Skeletal muscle satellite cell (primary cell): ENCODE data around the gene HNRNPA0.
A peak's percentile ranks its signal among the peaks of the same experiment; 100 is the strongest.
"Not testable (repeated sequence)": the region's sequence is repeated elsewhere in the genome, so short reads cannot be mapped to it uniquely, and the experiment has no call there.

Experiments used
- H3K27me3 ChIP-seq: 2 replicates; pipeline ENCODE4 v1.7.0; 2013; ENCODE audit warnings: low read length; ENCODE audit not compliant: control insufficient read depth, insufficient read depth
- H3K36me3 ChIP-seq: 2 replicates; pipeline ENCODE4 v1.7.0; 2013; ENCODE audit warnings: mild to moderate bottlenecking, control low read depth, low read length; ENCODE audit not compliant: insufficient read depth
- H3K4me1 ChIP-seq: 2 replicates; pipeline ENCODE4 v1.7.0; 2013; ENCODE audit warnings: low read length; ENCODE audit not compliant: control insufficient read depth, insufficient read depth
- H3K4me2 ChIP-seq: 2 replicates; pipeline ENCODE4 v1.7.0; 2013; ENCODE audit warnings: mild to moderate bottlenecking, low read length
- H3K4me3 ChIP-seq: 2 replicates; pipeline ENCODE4 v1.7.0; 2013; ENCODE audit warnings: low read length
- H3K9ac ChIP-seq: 2 replicates; pipeline ENCODE4 v1.7.0; 2013; ENCODE audit warnings: mild to moderate bottlenecking, low read depth, low read length, moderate library complexity
- H3K9me3 ChIP-seq: replicated peaks from 2 replicates; pipeline ENCODE4 v1.7.0; 2013; ENCODE audit warnings: mild to moderate bottlenecking, control low read depth, low read length

Gene HNRNPA0

DNA sequence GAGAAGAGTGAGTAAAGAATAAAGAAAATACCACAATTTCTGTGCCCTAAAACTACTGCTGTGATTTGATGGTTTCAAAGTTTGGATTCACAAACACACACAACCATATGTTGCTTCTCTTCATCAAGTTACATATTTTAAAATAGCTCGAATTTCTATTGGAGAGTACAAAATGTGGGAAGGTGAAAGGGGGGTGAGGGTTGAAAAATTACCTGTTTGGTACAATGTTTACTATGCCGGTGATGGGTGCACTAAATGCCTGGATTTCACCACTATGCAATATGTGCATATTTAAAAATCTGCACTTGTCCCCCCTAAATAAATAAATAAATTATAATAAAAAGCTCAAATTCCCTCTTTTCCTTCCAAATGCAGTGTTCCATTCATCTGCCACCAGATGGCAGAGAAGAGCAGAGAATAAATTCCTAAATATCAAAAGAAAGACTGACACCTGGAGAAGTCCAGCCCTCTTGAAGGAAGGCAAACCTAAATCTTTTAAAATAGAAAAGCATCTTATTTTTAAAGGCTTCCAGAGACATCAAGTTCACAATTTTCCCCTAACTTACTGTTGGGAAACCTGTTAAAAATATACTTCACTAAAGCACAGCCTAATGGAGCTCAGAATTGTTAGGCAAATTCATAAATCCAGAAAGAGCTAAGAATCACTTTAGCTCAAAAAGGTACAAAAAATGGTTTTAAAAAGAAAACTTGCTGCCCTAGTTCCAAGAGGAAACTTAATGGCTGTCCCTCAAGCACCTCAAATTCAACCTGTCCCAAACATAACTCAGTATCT, 24.8 kb upstream of the HNRNPA0 start:
- no peaks in the 10 kb centered on the region for H3K36me3 ChIP-seq
- H3K4me3 ChIP-seq, result no peak overlapping the region
- H3K9ac ChIP-seq, result no peak overlapping the region
- H3K4me1 ChIP-seq, result no peaks in the 10 kb centered on the region
- no peak overlapping the region for H3K4me2 ChIP-seq
- H3K9me3 ChIP-seq, result no peaks in the 10 kb centered on the region
- H3K27me3 ChIP-seq, result no peaks in the 10 kb centered on the region

DNA sequence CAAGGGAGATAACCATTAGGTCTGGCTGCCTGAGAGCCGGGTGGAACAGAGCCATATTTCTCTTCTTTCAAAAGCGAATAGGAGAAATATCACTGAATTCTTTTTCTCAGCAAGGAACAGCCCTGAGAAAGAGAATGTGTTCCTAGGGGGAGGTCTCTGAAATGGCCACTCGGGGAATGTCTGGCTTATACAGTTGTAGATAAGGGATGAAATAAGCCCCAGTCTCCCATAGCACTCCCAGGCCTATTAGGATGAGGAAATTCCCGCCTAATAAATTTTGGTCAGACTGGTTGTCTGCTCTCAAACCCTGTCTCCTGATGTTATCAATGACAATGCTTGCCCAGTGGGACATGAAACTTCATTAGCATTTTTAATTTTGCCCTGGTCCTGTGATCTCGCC, 13.8 kb upstream of the HNRNPA0 start:
- H3K4me2 ChIP-seq, H3K27me3 ChIP-seq, H3K4me3 ChIP-seq, H3K4me1 ChIP-seq, H3K36me3 ChIP-seq, H3K9me3 ChIP-seq, H3K9ac ChIP-seq: not testable (repeated sequence)

DNA sequence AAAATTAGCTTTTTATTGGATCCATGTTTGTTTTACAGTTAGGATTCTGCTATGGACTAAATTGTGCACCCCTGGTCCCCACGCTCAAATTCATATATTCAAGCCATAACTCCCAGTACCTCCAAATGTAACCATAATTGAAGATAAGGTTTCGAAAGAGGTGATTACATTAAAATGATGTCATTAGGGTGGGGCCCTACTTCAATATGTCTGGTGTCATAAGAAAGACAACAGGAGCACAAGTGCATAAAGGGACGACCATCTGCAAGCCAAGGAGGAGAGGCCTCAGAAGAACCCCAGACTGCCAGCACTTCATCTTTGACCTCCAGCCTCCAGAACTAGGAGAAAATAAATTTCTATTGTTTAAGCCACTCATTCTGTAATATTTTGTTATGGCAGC, 7.4 kb upstream of the HNRNPA0 start:
- no peak overlapping the region for H3K9ac ChIP-seq
- no peaks in the 10 kb centered on the region for H3K4me1 ChIP-seq
- H3K36me3 ChIP-seq, result no peaks in the 10 kb centered on the region
- no peaks in the 10 kb centered on the region for H3K27me3 ChIP-seq
- no peaks in the 10 kb centered on the region for H3K9me3 ChIP-seq
- no peak overlapping the region for H3K4me3 ChIP-seq
- H3K4me2 ChIP-seq, result no peak overlapping the region

DNA sequence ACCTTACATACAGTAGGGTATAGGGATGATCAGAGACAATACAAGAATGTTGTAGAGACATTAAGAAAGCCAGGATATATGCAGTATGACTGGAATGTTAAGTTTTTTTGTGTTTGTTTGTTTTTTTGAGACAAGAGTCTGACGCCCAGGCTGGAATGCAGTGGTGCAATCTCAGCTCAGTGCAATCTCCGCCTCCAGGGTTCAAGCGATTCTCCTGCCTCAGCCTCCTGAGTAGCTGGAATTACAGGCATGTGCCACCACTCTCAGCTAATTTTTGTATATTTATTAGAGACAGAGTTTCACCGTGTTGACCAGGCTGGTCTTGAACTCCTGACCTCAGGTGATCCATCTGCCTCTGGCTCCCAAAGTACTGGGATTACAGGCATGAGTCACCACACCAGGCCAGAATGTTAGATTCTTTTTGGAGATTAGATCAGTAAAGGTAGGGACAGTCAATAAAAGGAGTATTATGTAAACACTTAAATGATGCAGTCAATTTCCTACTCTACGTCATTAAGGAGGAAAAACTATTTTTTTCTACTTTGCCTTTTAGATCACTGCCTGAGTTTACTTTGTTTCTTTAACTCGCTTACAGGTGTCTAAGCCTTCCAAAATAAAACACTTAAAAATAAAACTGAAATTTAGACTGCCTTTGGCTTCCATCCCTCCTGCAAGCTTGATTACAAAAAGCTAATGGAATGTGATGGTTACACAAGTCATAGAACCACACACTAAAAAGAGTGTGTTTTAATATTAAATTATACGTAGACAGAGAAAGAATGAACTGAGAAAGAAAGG, 6.8 kb upstream of the HNRNPA0 start:
- no peak overlapping the region for H3K9ac ChIP-seq
- H3K4me2 ChIP-seq, result no peak overlapping the region
- H3K4me3 ChIP-seq, result no peak overlapping the region
- H3K36me3 ChIP-seq, result no peaks in the 10 kb centered on the region
- no peaks in the 10 kb centered on the region for H3K27me3 ChIP-seq
- no peaks in the 10 kb centered on the region for H3K4me1 ChIP-seq
- H3K9me3 ChIP-seq, result no peaks in the 10 kb centered on the region

DNA sequence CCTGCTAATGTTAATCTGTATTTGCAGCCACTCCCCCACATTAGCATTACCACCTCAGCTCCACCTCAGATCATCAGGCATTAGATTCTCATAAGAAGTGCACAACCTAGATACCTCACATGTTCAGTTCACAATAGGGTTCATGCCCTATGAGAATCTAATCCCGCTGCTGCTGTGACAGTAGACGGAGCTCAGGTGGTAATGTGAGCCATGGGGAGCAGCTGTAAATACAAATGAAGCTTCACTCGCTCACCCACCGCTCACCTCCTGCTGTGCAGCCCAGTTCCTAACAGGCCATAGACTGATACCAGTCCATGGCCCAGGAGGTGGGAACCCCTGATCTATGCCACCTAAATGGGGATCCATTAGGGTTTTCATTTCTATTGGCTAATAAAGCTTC, 6.1 kb upstream of the HNRNPA0 start:
- H3K4me1 ChIP-seq, result peaks cover under 1% of the 10 kb centered on the region
- H3K9me3 ChIP-seq, result no peaks in the 10 kb centered on the region
- H3K27me3 ChIP-seq, result no peaks in the 10 kb centered on the region
- no peak overlapping the region for H3K4me3 ChIP-seq
- H3K9ac ChIP-seq, result no peak overlapping the region
- no peak overlapping the region for H3K4me2 ChIP-seq
- H3K36me3 ChIP-seq, result no peaks in the 10 kb centered on the region

DNA sequence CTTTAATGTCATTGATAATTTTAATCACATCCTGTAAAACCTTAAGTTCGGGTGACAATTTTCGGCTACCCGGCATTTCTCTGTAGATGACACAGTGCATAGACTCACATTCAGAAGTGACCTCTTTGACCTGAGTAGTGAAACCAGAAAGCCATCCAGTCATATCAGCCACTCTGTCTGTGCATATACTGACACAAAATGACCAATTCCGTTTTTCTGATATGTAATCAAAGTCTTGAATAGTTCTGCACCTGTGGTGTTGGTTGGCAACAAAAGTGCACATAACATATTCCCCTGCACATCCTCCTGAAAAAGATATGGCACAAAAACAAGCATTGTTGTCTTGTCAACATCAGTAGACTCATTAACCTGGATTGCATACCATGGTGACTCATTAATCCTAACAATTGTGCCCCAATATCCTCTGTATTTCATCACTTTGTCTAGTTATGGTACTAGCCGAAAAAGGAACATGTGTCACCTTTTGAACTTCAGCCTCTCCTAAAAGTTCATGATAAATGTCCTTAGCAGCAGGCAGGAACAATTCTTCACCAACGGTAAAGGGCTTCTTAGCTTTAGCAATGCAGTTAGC, 4.6 kb upstream of the HNRNPA0 start:
- Histone ChIP-seq H3K27me3 (no peaks in the 10 kb centered on the region), H3K4me1 (peaks cover 4% of the 10 kb centered on the region), H3K4me3 (no peak overlapping the region), H3K36me3 (no peaks in the 10 kb centered on the region), H3K9me3 (no peaks in the 10 kb centered on the region), H3K4me2 (no peak overlapping the region), H3K9ac (no peak overlapping the region)

DNA sequence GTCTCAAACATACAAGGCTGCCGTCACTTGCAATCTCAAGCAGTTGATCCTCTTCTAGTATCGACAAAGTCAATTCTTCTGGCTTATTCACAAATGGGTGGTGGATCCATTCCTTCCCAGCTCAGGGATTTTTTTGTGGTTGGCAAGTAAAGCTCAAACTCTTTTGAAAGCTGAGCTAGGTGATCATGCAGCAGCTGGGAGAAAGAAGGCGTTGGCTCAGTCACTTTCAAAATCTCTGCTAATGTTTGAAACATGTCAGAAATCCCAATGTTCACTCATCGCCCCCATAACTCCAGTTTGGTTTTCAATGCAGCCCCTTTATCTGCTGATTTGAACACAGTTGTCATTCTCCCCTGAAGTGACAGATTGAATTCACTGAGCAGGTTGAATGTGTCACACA, 4.0 kb upstream of the HNRNPA0 start:
- Histone ChIP-seq H3K9ac (no peak overlapping the region), H3K4me2 (no peak overlapping the region), H3K9me3 (no peaks in the 10 kb centered on the region), H3K4me3 (no peak overlapping the region), H3K27me3 (no peaks in the 10 kb centered on the region), H3K4me1 (peaks cover 4% of the 10 kb centered on the region), H3K36me3 (peaks cover under 1% of the 10 kb centered on the region)

DNA sequence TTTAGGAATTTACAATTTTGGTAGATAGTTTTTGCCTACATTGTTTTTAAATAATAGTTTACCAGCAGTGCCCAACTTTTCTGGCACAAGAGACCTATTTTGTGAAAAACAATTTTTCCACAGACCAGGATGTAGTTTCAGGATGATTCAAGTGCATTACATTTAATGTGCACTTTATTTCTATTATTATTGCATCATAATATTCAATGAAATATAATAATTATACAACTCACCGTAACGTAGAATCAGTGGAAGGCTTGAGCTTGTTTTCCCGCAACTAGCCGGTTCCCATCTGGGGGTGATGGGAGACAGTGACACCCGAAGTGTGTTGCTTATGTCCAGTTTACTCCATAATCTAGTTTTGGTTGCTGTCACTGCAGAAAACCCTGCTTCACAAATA, 3.5 kb upstream of the HNRNPA0 start:
- H3K4me1 ChIP-seq, result peaks cover 4% of the 10 kb centered on the region
- H3K9me3 ChIP-seq, result no peaks in the 10 kb centered on the region
- no peak overlapping the region for H3K9ac ChIP-seq
- no peak overlapping the region for H3K4me2 ChIP-seq
- no peaks in the 10 kb centered on the region for H3K27me3 ChIP-seq
- no peak overlapping the region for H3K4me3 ChIP-seq
- H3K36me3 ChIP-seq, result peaks cover 5% of the 10 kb centered on the region

DNA sequence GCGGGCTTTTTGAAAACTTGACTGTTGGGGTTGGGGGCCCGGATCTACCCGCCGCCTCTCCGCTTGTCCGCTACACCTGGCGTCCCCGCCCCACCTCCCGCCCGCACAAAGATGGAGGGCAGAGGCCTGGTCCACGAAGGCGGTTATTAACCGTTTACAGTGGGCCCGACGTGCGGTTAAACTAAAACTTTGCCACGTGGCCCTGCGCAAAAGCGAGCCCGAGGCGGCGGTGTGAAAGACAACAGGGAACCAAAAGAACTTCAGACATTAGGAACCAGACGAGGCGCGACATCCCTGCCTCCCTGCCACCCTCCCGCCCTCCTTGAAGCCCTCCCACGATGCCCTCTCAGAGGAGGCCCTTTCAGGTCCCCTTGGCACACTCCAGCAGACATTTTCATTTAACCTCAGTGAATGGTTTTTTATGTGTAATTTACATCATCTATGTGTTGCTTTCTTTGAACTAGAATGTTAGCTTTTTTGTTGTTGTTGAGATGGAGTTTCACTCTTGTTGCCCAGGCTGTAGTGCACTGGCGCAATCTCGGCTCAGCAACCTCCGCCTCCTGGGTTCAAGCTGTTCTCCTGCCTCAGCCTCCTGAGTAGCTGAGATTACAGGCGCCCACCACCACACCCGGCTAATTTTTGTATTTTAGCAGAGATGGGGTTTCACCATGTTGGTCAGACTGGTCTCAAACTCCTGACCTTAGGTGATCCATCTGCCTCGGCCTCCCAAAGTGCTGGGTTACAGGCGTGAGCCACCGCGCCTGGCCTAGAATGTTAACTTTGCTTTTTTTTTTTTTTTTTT, 999 bp upstream of the HNRNPA0 start:
- Histone ChIP-seq H3K4me2 (peak overlapping the region; percentile 87), H3K27me3 (no peaks in the 10 kb centered on the region), H3K9me3 (no peaks in the 10 kb centered on the region), H3K9ac (peak overlapping the region; percentile 96), H3K36me3 (peaks cover 20% of the 10 kb centered on the region), H3K4me3 (peak overlapping the region; percentile 100), H3K4me1 (peaks cover 19% of the 10 kb centered on the region)

DNA sequence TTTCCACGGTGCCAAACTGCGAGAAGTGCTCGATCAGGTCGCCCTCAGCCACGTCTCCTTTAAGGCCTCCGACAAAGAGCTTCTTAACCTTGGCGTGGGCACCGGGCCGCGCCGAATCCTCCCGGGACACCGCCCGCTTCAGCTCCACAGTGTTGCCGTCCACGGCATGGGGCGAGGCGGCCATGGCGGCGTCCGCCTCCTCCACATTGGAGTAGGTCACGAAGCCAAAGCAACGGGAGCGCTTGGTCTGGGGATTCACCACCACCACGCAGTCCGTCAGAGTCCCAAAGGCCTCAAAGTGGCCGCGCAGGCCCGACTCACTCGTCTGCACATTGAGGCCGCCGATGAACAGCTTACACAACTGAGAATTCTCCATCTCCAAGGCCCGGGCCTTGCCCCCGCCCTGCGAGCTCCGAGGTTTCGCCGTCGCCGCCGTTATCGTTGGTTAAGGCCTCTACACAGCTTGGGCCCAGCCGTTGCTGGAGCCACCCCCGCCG, 424 bp downstream of the HNRNPA0 start:
- Histone ChIP-seq H3K36me3 (peaks cover 20% of the 10 kb centered on the region), H3K27me3 (no peaks in the 10 kb centered on the region), H3K9ac (peak overlapping the region; percentile 96), H3K4me3 (peak overlapping the region; percentile 100), H3K4me1 (peaks cover 19% of the 10 kb centered on the region), H3K4me2 (peak overlapping the region; percentile 85), H3K9me3 (no peaks in the 10 kb centered on the region)
